HG02973 (cell line): ENCODE measurements around the gene RPLP1.
"Not testable (repeated sequence)": the region's sequence is repeated elsewhere in the genome, so short reads cannot be mapped to it uniquely, and the experiment has no call there.

Source experiments
- ATAC-seq: cut with Tn5 transposase; IDR thresholded peaks from one replicate; pipeline ENCODE4 v1.9.1; 2021; ENCODE audit warnings: moderate library complexity; ENCODE audit not compliant: unreplicated experiment

Gene RPLP1

DNA sequence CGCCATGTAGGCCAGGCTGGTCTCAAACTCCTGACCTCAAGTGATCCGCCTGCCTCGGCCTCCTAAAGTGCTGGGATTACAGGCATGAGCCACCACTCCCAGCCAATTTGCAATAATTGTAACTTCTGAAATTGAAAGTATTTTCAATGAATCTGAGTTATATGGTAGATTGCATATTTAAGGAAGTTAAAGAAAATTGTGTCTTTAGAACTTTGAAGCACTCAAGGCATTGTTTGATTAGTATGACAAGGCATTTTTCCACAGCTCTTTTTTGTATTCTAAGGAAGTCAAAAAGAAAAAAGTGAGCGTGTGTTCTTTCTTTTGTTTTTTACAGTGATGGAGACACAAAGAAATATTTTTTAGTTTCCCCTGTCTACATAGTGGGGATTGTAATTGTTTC is 15.7 kb upstream of the RPLP1 start:
- no peak for ATAC-seq

DNA sequence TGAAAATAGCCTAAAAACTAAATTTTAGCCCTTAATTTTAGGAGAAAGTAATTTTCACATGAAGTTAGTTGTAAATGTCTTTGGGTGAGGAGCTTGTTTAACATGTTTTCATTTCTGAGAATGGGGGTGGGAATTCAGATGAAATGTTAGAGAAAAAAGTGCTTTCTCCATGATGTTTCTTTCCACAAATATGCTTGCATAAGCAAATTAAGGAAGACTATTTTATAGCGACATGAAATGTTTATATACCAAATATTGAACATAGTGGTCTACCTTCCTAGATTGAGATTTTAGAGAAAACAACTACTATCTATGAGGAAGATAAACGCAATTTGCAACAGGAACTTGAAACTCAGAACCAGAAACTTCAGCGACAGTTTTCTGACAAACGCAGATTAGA is 13.0 kb upstream of the RPLP1 start:
- ATAC-seq = no peak

DNA sequence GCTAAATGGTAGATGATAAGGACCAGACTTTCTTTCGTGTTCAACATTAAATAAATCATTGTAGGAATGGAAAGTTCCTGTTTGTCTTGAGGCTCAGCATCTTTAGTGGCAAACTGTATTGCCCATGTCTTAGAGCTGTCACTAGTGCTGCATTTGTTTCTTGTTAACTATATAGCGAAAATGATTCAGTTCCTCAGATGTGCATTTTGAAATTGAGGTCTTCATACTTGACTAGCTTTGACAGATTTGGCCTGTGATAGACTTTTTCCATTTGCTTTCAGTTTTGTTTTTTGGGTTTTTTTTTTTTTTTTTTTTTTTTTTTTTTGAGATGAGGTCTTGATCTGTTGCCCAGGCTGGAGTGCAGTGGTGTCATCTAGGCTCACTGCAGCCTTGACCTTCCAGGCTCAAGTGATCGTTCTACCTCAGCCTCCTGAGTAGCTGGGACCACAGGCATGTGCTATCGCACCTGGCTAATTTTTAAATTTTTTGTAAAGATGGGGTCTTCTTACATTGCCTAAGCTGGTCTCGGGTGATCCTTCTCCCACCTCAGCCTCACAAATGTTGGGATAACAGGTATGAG is 9.5 kb upstream of the RPLP1 start:
- peak; percentile 55 for ATAC-seq

DNA sequence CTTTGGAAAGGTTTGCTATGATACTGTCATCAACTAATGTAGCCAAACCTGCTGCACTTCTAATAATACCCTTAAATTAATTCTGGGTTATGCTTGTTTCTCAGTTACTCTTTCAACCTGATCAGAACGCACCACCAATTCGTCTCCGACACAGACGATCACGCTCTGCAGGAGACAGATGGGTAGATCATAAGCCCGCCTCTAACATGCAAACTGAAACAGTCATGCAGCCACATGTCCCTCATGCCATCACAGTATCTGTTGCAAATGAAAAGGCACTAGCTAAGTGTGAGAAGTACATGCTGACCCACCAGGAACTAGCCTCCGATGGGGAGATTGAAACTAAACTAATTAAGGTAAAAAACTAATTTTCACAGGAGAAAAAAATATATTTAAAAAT is 7.9 kb upstream of the RPLP1 start:
- no peak for ATAC-seq

DNA sequence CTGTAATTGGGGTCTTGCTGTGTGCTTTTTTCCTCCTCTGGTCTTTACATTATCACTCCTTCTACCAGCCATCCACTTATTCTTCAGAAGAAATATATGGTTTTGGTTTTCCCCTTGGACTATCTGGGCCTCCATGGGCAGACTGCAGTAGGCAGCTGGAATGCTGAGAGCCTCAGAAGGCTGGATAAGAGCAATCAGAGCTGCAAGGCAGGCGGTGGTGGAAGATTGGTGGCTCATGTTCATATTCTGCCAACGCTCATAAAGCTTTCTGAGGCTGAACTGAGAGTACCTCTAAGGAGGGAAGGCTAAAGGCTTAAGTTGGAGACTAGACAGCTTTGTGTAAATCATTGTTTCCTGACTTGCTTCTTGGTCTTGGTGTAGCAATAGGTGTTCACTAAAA is 5.7 kb upstream of the RPLP1 start:
- no peak for ATAC-seq

DNA sequence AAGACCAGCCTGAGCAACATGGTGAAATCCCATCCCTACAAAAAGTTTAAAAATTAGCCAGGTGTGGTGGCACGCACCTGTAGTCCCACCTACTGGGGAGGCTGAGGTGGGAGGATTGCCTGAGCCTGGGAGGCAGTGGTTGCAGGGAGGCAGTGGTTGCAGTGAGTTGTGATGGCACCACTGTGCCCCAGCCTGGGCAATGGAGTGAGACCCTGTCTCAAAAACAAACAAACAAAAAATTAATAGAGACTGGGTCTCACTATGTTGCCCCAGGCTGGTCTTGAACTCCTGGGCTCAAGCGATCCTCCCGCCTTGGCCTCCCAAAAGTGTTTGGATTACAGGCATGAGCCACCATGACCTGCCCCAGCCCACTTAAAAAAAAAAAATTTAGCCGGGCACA is 2.4 kb upstream of the RPLP1 start:
- not testable (repeated sequence) for ATAC-seq

DNA sequence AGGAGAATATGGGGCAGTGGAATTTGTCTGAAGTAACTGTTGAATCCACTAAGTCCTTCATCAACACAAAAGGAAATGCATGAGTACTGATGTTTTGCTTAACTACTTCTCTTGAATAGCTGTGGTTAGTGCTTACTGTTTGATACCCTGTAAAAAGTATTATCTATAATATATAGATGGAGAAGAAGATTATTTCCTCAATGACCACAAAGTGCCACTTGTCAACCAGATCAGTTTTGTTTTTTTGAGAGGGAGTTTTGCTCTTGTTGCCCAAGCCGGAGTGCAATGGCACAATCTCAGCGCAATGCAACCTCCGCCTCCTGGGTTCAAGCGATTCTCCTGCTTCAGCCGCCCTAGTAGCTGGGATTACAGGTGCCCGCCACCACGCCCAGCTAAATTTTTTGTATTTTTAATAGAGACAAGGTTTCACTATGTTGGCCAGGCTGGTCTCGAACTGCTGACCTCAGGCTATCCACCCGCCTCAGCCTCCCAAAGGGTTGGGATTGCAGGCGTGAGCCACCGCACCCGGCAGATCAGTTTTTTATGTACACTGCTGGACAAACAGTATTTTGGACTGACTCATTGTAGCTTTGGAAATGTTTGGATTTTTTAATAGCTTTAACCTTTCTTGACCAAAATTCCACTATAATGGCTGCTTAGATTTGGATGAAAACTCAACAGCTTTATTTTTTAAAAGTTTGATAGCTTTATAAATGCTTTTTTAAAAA is 1.5 kb upstream of the RPLP1 start:
- no peak for ATAC-seq

DNA sequence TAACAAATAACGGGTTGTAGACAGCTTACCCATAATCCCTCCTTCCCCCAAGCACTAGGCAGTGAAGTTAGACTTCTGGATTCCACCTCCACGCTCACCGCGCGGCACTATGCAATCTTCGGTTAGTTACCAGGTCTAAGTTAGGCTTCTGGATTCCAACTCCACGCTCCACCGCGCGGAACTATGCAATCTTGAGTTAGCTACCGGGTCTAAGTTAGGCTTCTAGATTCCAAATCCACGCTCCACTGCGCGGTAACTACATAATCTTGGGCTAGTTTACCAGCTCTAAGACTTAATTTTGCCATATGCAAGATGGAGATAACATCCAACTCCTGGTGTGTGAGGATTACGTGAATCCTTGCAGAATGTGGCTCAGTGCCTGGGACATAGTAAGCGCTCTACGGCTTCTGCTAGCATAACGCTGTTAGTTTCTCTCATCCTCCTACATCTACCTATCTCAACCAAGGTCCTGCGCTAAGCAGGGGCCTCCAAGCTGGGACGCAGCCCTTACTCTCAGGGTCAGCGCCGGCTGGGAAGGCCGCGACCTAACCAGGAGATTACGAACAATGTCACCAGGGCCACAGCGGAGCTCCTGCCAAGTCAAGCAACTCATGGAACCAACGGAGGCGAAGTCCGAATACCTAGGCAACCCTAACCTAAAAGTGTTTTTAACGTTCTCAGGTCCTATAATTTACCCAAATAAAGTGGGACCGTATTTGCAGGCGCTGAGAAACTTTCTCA is 497 bp upstream of the RPLP1 start:
- peak; percentile 19 for ATAC-seq

DNA sequence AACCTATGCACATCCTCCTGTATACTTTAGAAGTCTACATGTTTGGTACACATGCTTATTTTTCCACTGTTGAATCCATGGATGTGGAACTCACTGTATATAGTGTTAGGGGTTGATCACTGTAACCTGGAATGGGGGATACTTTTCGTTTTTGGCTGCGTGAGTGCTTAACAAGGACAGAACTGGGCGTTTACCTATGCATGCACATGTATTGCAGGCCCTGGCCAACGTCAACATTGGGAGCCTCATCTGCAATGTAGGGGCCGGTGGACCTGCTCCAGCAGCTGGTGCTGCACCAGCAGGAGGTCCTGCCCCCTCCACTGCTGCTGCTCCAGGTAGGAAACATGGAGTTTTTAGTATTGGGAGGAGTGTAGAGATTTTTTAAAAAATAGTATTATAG is 2.3 kb downstream of the RPLP1 start:
- ATAC-seq = no peak

DNA sequence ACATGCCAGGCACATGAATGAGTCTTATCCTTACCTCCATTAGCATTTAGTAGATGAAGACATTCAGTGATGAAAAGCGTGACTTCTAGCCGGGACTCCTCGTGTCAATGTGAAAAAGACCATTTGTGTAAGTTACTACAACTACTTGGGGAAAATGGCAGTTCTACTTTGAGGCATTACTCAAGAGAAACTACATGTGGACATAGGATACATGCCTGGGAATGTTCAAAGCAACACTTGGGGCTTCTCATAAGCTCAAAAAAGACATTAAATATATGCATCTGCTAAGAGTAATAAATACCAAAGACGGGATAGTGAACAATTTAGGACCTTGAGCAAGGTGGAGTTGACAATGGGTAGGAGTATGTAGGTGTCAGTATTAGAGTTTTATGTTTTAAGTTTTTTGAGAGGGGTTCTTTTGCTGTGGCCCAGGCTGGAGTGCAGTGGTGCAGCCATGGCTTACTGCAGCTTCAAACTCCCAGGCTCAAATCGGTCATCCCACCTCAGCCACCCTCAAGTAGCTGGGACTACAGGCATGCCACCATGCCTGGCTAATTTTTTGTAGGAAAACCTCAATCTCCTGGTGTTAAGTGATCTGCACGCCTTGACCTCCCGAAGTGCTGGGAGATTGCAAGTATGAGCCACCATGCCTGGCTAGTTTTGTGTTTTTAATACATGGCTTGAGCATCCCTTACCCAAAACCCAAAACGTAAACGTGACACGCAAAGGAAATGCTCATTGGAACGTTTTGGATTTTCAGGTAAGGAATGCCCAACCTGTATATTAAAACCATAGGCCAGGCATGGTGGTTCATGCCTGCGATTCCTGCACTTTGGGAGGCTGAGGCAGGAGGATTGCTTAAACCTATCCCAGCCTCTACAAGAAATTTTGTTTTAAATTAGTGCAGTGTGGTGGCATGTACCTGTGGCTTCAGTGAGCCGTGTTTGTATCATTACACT is 3.9 kb downstream of the RPLP1 start:
- ATAC-seq = no peak

DNA sequence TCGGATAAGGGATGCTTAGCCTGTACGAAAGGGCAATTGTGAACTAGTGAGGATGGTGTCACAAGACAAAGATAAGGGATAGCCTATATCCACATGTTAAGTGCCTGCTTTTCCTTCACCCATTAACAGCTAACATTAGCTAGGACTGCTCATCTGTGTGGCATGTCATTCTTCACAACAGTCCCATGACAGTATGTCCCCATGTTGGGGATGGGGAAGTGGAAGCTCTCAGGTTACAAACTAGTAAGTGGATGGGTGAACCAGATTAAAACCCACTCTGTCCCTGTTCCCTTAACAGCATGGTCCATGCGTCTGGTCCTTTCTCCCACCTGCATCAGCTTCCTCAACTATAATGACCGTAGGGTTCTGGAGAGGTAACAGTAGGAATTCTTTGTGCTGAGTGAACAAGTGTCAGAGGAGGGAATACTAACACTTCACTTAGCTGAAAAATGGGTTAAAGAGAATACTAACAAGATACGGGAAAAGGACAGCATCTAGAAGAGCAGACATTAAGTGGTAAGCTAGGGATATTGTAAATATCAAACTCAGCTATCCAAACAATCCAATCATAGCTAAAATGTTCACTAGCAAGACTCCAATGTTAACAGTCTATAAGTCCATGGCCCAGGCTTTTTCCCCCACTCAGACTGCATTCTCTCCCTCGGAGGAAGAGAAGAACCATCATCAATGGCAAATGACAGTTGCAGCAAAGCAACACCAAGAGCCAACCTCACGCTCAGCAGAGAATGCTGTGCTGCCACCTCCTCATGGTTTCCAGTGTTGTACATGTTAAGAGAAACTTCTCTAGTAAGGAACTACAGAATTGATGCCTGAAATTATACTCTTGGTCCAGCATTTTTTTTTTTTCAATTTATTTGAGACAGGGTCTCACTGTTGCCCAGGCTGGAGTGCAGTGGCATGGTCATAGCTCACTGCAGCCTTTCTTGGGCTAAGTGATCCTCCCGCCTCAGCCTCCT is 5.0 kb downstream of the RPLP1 start:
- no peak for ATAC-seq

DNA sequence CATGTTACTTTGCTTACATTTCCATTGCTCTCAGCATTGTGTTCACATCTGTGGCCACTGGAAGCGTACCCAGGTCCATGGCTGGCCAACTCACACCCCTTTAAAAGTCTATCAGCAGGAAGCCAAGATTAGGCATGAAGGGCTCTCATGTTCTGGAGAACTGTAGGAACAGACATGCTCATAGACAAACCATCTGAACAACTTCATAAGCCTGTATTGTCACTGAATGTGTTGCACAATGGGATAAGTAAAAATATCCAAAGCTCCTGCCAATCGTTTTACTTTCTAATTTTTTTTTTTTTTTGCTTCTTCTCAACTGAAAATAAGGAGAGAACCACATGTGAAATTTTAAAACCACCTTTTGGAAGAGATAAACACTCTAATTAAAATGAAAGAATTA is 6.4 kb downstream of the RPLP1 start:
- ATAC-seq = no peak

DNA sequence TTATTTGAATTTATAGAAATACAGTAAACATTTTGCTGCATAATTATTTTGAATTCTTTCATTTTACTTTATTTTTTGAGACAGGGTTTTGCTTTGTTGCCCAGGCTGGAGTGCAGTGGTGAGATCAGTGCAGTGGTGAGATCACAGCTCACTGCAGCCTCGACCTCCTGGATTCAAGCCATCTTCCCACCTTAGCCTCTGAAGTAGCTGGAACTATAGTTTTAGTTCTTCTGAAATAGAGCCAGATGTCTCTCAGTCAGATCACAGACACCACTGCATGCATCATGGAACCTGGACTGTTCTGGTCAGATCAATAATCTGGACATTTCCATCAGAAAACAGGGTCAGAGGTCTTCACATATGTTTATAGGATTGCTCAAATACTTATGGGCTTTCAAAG is 7.9 kb downstream of the RPLP1 start:
- no peak for ATAC-seq

DNA sequence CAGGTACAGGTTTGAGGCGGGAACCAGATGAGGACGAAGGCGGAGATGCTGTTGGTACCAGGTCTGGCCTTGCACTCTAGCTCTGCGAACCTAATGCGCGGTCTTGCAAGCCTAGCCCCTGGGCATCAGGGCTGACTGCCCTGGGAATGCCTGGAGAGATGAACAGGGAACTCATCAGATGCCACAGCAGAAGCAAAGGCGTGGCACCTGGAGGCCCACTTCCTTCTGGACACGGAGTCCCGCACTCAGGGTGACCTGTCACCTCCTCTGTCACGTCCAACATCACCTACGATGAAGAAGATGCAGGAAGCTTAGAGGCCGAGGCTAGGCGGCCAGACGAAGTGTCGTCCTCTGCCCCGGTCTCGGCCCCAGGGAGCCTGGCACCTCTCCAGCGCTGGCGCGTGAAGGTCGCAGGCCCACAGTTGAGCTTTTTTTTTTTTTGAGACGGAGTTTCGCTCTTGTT is 9.4 kb downstream of the RPLP1 start:
- no peak for ATAC-seq

DNA sequence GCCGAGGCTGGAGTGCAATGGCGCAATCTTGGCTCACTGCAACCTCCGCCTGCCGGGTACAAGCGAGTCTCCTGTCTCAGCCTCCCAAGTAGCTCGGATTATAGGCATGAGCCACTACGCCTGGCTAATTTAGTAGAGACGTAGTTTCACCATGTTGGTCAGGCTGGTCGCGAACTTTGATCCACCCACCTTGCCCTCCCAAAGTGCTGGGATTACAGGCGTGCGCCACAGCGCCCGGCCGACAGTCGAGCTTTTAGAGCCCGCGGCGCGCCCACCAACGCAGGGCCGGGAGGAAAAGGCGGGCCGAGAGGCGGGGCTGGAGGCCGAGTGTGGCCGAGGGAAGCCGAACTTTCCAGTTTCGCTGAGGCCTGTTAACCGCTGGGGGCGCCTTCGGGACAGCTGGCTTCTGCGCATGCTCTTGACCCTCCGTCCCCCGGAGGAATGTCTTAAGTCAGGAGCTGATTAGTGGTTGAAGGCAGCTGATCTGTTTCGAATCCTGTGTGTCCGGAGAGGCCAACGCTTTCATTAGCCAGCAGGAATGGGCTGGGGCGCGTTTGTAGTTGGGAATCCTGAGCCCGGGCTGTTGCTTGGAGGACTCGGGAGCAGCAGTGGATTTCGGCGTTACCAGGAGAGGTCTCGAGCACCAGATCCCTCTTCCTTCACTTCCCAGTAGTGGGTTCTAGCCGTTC is 10.0 kb downstream of the RPLP1 start:
- ATAC-seq = peak; percentile 88

DNA sequence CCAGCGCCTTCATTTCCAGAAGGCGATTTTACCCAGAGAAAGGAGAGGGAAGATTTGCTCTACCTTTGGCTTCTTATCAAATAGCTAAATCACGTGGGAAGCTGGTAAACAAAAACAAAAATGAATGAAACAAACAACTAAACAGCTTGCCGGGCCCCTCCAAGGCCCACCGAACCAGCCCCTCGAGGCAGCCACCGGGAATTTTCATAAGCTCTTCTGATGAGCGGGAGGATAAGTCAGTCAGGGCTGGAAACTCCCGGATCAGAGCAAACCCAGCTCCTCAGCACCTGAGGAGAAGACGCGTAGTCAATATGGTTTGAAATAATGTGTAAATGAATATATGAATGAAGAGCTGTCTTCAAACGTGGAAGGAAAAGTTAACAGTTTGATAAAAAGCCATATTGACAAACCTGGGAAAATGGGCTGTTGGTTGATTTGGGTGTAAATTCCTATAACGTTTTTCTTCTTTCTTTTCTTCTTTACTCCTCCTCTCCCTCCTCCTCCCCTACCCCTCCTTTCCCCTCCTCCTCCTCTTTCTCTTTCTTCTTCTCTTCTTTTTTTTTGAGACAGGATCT is 10.7 kb downstream of the RPLP1 start:
- ATAC-seq = no peak

DNA sequence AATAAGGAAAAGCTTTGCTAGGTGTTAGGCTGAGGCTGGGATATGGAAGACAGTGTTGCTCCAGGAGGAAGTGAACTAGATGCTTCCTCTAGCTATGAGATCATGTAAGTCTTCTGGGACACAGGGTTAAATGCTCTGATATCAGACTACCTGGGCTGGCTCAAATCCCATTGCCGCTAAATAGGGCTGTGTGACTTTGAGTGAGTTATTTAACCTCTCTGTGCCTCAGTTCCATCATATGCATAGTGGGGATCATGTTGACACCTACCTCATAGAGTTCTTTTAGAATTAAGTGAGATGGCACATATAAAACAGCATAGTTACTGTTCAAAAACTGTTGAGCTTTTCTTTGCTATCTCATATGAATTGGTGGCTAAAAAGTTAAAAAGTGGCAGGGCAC is 12.6 kb downstream of the RPLP1 start:
- no peak for ATAC-seq

DNA sequence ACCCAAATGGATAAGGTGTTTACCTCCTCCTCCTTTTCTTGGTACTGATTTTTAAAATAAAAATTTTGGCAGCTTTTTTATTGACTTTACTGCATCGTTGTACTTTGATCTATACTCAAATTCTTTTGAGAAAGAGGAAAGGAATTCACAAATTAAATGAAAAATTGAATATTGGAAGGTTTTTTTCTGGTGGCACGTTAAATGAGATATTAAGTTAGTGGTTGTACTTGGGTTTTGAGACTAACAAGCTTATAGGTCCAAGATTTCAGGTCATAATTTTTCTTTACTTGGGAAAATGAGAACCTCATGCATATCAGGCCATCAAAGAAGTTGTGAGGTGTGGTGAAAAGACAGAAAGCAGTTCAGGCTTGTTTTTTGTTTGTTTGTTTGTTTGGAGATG is 14.1 kb downstream of the RPLP1 start:
- no peak for ATAC-seq

DNA sequence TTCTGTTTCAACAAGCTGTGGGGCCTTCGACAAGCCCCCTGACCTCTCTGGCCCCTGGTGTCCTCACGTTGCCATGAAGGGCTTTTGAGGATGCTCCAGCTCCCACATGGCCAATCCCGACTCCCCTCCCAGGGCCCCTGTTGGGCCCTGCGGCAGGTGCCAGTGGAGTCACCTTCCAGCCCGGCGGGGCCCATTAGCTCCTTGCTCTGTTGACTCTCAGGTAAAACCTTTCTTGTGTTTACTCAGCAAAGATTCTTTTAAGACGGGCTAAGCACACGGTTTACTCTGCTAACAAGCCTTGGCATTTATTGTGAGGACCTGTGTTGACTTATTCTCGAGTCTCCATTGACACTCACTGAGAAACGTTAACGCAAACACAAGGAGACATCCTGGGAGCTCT is 15.0 kb downstream of the RPLP1 start:
- no peak for ATAC-seq
